HG03135 (cell line): ENCODE results near the gene PRSS56.

Experiments used
- ATAC-seq: cut with Tn5 transposase; IDR thresholded peaks from one replicate; pipeline ENCODE4 v1.9.1; 2021; ENCODE audit warnings: mild to moderate bottlenecking, moderate library complexity; ENCODE audit not compliant: unreplicated experiment

Gene PRSS56

DNA sequence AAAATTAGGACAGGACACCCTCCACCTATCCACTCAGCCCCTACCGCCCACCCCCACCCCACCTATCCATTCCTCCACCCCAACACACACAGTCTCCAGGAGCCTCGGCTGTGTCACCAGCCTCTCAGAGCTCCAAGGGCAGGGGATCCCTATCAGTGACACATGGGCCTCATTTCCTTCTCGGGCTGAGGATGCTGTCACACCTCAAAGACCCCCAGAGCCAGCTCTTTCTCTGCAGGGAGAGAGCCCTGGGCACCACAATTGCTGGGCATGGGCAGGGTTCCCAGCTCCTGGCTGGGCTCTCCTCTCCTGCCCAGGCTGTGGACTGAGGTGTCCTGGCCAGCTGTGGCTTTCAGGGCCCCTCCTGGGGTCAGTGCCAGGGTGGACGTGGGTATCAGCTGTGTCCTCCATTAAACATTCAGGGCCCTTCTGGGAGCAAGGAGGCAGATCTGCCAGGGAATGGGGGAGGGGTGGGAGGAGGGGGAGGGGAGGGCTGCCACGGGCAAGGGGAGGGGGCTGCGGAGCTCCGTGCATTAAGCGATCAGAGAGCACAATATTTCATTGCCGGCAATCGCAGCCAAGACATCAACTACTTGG lies 18.3 kb upstream of the PRSS56 start:
- no peak for ATAC-seq

DNA sequence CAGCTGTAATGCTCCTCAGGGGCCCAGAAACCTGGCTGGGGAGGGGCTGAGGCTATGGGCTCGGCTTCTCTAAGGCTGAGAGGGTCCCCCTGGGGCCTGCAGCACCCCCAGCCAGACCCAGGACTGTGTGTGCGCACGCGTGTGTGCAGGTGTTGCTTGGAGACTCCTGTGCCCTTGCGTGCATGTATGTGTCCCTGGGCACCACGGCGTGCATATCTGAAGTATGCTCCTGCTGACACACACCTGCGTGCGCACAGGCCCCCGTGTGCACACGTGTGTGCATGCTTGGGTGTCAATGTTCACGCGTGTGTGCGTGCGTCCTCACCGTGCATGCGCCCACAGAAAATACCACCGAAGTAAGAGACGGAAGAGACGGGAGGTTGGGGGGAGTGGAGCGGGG lies 17.7 kb upstream of the PRSS56 start:
- ATAC-seq, result no peak

DNA sequence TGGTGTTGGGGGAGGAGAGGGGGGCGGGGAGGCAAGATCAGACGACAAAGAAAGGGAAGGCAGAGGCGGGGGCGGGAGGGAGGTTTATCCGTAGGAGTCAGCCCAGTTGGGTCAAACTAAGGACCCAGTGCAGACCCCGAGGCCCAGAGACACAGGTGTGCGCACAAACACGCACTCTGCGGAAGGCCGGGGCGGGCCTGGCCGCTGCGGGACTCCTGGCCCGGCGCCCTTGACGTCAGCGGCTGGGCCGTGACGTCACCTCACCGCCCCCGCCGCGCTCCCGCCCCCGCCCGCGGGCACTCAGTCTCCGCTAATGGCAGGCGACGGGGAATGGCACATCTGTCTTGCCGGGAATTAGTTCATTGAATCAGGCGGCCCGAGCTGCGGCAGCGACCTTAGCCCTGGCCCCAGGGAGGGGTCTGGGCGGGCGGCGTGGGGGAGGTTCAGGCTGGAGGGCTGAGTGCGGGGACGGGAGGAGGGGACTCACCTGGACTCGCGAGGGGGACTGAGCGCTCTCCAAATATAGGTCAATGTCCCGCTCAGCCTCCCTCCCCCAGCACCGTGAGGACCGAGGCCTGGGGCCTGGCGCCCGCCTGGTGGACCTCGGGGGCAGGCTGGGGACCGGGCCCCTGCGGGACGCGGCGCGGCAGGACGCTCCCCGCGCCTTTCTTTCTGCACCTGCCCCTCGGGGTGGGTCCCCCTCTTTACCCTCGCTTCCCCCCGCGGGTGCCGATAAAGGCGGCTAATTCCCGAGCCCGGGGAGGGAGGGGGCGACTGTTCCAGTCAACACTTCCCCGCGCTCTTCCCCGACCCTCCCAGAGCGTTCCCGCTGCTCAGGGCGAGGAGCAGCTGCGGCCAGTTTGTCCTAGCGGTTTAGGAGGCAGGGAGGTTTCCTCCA lies 17.0 kb upstream of the PRSS56 start:
- no peak for ATAC-seq

DNA sequence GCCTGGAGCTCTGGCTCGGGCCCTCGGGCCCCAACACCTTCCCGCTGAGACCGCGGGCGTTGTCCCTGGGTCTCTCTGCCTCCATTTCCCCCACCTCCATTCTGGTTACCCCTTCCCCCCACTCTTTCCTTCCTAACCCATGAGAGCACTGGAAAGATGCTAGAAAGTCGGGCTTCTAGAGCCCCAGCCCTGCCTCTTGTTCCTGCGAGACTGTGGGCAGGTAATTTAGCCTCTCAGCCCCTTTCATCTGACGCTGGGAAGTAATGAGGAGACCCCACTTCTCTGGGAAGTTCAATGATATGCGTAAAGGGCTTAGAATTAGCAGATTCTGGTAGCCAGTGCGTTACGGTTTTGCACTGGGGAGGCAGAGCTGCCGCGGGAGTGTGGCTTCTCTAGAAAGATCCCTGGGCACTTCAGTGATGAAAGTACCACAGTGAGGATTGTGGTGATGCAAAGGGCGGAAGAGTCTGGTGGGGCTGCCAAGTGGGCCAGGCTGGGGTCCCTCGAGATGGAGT lies 16.3 kb upstream of the PRSS56 start:
- ATAC-seq, result no peak

DNA sequence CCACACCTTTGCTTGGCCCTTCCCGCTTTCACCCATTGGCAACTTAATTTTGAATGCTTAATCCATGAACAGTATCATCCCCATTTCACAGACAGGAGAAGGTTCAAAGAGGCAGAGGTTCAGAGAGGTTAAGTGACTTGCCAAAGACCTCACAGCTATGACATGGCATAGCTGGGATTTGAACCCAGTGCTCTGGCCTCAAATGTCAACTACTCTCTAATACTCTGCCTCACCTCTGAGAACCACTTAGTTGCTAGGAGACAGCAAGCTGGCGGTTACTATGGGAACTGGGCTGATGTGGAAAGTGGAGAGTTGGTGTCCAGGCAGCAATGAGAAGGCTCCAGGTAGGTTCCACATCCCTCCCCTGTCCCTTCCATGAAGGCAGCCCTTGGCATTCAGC lies 15.8 kb upstream of the PRSS56 start:
- no peak for ATAC-seq

DNA sequence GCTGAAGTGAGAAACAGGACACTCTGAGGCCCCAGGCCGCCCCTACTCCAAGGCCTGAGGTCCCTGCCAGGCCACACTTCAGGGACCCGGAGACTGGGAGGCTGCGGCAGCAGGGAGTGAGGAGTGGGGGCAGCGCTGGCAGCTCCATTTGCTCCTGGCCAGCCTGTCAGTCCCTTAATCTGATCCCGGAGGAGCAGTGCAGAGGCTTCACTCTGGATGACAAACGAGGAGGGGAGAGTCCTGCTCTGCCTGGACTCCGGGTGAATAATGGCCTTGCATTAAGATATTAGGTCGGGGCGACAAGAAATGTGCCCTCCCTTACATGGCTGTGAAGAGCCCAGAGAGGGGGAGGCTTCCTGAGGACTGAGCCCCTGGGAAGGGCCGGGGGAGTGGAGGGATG lies 14.3 kb upstream of the PRSS56 start:
- no peak for ATAC-seq

DNA sequence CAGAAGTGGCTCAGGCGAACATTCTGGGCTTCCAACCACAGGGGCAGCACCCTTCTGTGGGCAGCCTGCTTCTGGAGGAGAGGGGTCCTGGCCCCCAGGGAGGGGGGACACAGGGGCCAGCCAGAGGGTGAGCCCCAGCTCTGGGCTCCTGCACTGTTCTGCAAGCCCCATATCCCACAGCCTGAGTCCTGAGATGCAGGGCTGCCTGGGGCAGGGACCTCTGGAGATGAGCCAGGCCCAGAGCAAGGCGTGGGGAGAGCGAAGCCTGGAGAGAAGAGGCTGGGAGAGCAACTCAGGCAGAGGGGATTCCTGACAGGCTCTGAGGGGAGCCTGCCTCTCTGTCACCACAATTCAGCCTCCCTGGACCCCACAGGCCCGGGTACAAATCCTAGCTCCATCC lies 13.5 kb upstream of the PRSS56 start:
- ATAC-seq, result no peak

DNA sequence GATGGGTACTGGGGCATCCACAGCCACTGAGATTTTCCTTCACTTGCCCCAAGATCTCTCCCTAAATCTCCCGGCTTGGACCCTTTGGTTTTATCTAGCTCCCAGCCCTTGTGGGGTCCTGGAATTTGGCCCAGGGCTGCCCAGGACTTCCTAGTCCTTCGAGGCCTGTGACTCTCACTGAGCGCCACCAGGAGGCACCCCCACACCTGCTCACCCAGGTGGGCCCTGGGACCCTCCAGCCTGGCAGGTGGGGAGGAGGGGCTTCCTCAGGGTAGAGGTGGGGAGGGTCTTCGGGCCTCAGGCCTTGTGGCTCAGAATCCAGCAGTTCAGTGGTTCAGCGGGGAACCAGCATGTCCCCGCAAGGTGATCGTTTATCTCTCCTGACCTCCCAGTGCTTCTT lies 11.9 kb upstream of the PRSS56 start:
- ATAC-seq, result no peak

DNA sequence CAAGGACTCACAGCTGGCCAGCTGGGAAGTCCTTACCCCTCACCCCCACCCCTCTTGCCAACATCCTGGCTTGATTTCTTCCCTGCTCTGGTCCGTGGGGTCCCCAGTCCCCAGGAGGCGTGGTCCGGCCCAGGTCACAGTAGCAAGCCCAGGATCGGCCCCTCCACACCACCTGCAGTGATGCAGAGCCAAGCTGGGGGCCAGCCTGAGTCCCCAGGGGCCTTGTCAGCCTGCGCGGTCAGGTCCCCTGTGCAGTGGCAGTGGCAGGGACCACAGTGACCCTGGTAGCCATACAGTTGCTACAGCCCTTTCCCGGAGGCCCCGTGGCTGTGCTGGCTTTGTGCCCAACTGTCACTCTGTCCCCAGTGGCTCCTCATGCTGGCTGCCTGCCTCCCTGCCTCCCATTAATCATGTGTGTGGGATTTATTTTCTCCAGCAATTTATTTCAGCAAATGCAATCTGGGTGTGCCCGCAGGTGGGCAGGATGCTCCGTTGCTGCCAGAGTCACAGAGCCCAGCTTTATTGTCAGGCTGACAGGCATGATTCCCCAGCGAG lies 8.8 kb upstream of the PRSS56 start:
- no peak for ATAC-seq

DNA sequence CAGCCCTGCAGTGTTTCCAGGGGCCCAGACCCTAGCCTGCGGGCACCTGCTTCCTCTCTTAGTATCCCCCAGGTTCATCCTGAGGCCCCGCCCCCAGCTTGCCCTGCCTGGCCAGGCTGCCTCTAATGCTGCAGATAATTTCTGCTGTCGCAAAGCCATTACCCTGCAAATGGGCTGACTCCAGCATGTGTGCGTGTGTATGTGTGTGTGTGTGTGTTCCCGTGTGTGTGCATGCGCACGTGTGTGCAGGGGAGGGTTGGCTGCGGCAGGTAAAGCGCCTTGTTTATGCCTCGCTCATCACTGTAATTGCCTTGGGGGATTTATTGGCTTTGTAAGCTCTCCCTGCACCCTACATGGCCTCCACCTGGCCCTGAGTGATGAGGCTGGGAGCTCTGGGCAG lies 7.6 kb upstream of the PRSS56 start:
- no peak for ATAC-seq

DNA sequence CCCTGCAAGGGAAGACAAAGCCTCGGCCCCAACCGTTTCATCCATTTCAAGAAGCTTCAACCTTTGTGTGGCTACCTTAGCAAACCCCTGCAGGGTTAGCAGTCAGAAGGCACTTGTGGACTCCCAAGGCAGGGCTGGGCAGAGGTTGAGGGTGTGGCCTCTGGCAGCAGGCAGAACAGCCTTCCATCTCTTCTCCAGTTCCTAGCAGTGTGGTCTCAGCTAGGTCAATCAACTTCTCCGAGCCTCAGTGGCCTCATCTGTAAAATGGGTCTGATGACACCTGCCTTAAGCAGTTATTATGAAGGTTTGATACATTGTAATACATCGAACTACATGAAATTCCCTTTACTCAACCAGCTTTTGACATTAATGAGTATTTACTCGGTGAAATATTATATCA lies 6.8 kb upstream of the PRSS56 start:
- ATAC-seq, result no peak

DNA sequence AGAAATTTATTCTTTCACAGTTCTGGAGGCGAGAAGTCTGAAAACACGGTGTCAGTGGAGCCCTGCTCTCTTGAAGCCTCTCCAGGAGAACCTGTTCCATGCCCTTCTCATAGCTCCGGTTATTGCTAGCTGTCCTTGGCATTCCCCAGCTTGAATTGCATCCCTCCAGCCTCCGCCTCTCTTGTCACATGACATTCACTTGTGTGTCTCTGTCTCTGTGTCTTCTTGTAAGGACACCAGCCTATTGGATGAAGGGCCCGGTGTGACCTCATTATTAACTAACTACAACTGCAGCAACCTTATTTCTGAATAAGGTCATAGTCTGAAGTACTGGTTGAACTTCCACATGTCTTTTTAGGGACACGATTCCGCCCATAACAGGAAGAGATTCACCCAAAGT lies 4.5 kb upstream of the PRSS56 start:
- ATAC-seq, result no peak

DNA sequence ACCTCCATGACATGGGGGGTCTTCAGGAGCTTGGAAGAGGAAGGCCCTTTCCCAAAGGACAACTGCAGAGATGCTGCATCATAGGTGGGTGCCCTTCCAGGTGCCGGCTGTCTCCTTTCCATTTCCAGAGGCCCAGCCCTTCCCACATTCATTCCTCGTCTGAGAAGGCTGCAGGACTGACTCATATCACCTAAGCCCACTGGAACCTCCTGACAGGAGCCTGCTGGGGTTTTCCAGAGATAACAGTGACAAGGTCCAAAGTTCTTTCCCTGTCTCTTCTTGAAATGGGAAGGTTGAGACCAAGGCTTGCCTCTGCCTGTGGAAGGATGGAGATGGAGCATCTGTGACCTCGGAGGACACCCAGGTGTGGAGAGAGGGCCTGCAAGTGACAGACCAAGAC lies 3.6 kb upstream of the PRSS56 start:
- ATAC-seq, result no peak

DNA sequence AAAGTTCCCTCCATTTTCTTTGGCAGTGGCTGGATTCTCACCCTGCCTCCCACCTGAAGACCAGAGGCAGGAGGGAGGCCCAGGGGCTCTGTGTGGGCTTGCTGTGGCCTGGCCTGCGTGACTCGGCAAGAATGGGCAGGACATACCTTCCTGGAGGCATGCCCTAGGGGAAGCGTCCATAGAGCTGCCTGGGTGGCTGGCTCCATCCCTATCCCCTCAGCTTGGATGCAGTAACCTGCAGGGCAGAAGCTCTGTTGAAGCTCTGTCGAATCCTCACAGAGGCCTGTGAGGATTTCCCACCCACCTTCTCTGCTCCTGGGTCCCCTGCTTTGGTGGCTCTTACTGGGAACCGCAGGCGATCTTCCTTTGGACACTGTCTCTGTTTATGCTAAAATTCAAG lies 1.3 kb upstream of the PRSS56 start:
- no peak for ATAC-seq

DNA sequence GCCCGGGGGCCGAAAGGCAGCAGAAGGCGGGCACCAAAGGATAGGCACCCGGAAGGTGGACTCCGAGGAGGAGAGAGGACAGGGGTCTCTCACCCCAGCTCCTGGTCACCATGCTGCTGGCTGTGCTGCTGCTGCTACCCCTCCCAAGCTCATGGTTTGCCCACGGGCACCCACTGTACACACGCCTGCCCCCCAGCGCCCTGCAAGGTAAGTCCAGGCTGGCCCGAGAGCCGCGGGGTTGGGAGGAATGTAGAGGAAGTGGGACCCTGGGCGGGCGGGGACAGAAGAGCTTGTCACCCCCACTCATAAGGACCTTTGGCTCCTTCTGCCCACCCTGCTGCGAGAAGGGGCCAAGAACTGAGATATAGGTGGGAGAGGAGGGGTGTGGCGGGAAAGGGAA lies 301 bp downstream of the PRSS56 start:
- ATAC-seq, result no peak

DNA sequence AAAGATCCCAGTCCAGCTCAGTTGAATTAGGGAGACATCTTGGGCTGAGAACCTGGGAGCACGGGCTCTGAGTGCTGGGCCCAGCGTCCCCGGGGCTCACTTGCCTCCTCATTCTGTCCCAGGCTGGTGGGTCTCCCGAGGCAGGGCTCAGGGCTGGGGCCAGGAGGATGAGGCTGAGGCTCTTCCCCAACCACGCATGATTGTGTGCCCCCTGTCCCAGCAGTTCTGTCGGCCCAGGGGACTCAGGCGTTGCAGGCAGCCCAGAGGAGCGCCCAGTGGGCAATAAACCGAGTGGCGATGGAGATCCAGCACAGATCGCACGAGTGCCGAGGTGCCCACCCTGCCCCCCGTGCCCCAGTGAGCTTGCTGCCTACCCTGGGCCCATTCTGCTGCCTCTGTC lies 910 bp downstream of the PRSS56 start:
- no peak for ATAC-seq

DNA sequence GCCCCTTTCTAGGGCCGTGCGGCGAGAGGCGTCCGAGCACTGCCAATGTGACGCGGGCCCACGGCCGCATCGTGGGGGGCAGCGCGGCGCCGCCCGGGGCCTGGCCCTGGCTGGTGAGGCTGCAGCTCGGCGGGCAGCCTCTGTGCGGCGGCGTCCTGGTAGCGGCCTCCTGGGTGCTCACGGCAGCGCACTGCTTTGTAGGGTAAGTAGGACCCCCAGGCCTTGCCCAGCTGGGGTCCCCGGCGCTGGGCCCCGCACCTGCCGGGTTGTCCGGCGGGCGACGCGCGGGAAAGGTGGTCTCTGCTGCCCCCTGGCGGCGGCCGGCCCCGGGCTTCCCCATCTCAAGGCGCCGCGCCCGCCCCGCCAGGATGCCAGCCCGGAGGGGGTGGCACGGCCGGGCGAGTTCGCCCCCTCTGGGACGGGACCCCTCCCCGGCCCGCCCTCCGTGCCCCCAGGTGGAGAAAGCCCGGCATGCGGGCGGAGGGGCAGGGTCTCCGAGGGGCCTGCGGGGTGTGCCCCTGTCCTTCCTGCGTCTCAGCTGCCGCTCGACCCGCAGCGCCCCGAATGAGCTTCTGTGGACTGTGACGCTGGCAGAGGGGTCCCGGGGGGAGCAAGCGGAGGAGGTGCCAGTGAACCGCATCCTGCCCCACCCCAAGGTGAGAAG lies 1.9 kb downstream of the PRSS56 start:
- ATAC-seq, result no peak

DNA sequence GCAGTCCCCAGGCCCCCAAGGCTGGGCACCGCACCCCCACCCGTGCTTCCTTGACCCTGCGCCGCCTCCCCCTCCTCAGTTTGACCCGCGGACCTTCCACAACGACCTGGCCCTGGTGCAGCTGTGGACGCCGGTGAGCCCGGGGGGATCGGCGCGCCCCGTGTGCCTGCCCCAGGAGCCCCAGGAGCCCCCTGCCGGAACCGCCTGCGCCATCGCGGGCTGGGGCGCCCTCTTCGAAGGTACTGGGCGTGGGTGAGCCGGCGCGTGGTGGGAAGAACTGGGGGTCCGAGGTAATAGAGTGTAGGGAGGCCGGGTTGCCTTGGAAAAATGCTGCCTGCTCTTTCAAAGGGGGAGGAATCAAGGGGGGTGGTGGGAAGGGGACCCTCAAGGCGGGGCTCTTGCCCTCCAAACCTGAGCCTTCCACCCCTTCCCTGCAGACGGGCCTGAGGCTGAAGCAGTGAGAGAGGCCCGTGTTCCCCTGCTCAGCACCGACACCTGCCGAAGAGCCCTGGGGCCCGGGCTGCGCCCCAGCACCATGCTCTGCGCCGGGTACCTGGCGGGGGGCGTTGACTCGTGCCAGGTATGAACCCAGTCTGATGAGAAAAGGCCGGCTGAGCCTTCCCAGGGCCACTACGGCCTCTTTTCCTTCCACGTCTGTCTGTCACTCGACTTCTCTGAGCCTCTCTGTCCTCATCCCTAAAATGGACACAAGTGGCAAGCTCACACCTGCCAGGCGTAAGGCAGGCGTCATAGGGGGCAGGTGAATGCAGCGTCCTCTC lies 2.6 kb downstream of the PRSS56 start:
- no peak for ATAC-seq

DNA sequence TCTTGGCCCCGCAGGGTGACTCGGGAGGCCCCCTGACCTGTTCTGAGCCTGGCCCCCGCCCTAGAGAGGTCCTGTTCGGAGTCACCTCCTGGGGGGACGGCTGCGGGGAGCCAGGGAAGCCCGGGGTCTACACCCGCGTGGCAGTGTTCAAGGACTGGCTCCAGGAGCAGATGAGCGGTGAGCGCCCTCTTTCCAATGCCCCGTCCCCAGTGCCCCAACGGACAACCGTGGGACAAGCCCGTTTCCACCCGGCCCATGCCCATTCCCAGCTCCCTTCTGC lies 3.2 kb downstream of the PRSS56 start:
- ATAC-seq, result no peak

DNA sequence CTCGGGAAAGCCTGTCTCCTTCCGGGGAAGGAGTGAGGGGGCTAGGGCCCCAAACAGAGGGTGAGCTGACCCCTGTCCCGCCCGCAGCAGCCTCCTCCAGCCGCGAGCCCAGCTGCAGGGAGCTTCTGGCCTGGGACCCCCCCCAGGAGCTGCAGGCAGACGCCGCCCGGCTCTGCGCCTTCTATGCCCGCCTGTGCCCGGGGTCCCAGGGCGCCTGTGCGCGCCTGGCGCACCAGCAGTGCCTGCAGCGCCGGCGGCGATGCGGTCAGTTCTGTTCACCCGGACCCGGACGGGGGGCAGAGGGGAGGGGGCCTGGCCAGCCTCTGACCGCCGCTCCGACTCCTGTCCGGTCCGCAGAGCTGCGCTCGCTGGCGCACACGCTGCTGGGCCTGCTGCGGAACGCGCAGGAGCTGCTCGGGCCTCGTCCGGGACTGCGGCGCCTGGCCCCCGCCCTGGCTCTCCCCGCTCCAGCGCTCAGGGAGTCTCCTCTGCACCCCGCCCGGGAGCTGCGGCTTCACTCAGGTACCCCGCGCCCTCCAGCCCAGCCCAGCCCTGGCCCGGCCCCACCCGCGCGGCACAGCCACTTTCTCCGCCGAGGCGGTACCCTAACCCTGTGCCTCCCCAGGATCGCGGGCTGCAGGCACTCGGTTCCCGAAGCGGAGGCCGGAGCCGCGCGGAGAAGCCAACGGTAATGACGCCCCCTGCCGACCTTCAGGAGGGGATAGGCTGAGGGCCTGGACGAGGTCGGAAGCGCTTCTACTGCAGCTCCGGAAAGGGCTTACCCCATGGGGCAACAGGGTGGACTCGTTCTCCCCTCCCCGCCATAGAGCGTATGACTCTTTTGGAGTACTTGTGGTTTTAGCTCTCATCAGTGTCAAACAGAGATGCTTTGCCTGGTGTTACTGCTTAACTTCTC lies 3.8 kb downstream of the PRSS56 start:
- ATAC-seq, result no peak
